AML-193 (cell line): ENCODE results near the gene KLF14.
"Not testable (repeated sequence)": the region's sequence is repeated elsewhere in the genome, so short reads cannot be mapped to it uniquely, and the experiment has no call there.

Experiments
- DNase-seq, 2 experiments: peaks; one replicate each; lab custom pipeline; 2025; lab: John Stamatoyannopoulos, UW

KLF14 gene

DNA sequence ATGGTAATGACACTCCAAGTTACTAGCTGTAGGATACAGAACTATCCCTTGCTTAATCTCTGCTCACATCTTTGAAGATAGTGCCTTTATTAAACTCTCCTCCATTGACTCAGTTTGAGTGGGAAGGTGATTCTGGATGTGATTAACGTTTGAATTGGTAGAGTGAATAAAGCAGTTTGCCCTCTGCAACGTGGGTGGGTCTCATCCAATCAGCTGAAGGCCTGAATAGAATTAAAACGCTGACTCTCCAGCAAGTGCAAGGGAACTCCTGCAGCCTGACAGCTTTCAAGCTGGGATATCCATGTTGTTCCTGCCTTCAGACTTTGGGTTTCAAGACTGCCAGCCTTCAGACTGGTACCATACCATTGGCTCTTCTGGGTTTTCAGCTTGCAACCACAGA lies 21.6 kb downstream of the KLF14 start:
- DNase-seq, result no peak

DNA sequence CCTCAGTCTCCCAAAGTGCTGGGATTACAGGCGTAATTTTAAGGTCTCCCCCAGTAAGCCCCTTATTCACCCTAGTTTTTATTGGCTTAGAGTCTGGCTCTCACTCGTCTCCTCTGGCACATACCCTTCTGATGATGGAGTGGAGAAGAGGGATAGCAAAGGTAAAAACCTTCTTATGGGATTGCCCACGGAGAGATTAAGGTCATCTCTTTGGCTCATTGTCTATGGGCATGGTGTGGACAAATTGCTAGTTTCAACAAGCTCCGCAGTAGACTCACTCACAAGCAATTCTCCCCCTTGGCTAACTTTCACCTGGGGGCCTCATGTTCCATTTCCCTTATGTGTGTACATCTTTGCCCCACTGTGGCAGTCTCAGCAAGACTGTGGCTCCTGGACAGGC lies 25.2 kb downstream of the KLF14 start:
- no peak for DNase-seq

DNA sequence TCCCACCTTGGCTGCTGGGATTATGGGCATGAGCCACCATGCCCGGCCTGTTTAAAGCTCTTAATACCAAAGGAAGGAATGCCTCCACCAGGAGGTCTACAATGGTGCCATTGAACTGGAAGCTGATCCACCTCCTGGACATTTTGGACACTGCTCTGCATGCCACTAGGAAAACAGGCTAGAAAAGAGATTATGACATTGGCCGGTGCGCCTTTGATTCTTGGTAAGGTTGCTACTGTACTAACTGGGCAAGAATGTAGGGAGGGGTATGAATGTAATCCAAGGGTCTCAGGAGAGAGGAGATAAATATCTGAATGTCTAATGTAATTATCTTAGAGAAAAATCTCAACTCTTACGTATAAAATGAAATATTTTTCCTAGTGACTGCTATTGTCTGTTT lies 26.0 kb downstream of the KLF14 start:
- DNase-seq, result no peak

- peak; percentile 25 to 32 for DNase-seq
Measured at GRCh38 chr7:130703851-130704250, 30.2 kb downstream of the KLF14 start.

GRCh38 chr7:130701650-130702049 lies 32.4 kb downstream of the KLF14 start:
- DNase-seq, result no peak

- no peak for DNase-seq
Measured at GRCh38 chr7:130700760-130701159, 33.2 kb downstream of the KLF14 start.

- DNase-seq, result no peak
Measured at GRCh38 chr7:130699686-130700085, 34.3 kb downstream of the KLF14 start.

DNA sequence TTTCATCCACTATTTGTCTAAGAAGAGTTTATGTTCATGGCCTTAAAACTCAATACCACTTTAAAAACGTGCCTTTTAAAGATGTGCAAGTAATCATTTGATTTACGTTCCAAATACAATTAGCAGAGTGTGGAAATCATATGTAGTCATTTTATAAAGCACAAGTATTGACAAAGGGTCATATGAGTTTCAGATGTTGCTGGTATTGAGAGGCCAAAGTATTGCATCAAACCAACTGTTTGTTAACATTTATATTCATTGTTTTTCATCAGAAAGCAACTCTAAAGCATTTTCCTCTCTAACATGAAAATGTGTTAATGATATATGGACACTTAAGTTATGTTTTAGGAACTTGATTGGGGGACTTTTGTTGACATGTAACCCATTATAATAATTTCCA lies 36.2 kb downstream of the KLF14 start:
- no peak for DNase-seq

GRCh38 chr7:130695840-130696239 lies 38.2 kb downstream of the KLF14 start:
- DNase-seq, result peak; percentile 7 to 27

DNA sequence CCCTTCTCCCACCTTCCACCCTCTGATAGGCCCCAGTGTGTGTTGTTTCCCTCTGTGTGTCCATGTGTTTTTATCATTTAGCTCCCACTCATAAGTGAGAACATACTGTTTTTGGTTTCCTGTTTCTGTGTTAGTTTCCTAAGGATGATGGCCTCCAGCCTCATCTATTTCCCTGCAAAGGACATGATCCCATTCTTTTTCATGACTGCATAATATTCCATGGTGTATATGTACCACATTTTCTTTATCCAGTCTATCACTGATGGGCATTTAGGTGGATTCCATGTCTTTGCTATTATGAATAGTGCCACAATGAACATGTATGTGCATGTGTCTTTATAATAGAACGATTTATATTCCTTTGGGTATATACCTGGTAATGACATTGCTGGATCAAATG lies 41.6 kb downstream of the KLF14 start:
- not testable (repeated sequence) for DNase-seq

DNA sequence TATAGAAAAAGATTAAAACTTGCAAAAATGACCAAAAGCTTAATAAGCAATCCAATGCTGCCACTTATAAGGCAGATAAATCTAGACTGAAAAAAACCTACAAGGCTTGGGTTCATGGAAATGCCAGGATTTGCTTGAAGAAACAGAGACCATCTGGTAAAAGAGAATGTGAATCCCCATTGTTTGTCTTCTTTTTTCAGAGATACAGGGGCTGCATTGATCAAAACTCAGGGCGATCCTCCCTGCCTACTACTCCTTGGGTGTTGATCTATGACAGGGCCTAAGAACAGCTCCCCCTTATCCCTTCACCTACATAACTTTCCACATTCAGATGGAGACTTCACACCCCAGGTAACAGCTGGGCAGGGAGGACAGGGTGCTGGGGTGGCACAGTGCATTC lies 44.3 kb downstream of the KLF14 start:
- no peak for DNase-seq

DNA sequence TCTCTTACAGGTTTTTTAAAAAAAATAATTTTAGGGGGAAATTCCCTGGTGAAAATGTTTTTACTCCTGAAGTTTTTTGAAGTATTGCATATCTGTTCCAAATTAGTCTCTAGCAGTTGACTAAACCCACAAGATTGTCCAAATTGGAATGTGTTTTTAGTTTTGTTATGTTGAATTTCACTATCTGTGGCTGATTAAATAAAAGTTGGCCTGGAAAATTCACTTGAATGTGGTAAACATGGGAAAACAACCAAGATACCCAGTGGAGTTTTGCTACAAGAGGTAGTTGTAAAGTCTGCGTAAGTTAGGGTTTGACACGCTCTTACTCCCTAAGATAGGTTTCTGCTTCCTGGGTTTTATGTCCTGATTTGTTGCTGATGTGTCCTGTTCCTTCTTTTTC lies 51.0 kb downstream of the KLF14 start:
- no peak for DNase-seq
